ENCODE results near the gene PTPRD. TPM values are rescaled to one million over a fixed set of nuclear protein-coding genes. Genes with fewer than 3 reads are reported as not detected.

The PTPRD gene
- total RNA-seq, 1 experiment from 2014 or later, result 1.8 TPM

- Mint-ChIP-seq H3K4me1 (ENCODE audit: low read depth, unreplicated experiment) (no peaks in the 10 kb centered on the region), H3K27ac (ENCODE audit: unreplicated experiment) (no peak overlapping the region), H3K36me3 (ENCODE audit: insufficient read depth, unreplicated experiment) (no peaks in the 10 kb centered on the region), H3K4me3 (ENCODE audit: low read depth, unreplicated experiment) (no peak overlapping the region), H3K9me3 (ENCODE audit: low read depth, unreplicated experiment) (no peaks in the 10 kb centered on the region), H3K27me3 (ENCODE audit: unreplicated experiment) (no peaks in the 10 kb centered on the region)
- intact Hi-C loops (cut with micrococcal nuclease; ENCODE audit: unreplicated experiment), result no loop called here
- no peak for DNase-seq
- BruUV-seq (replicated peaks), result no TSS peak
- no peak for TF ChIP-seq CTCF (IDR thresholded peaks at IDR 0.05; ENCODE audit: unreplicated experiment)
- CTCF ChIA-PET, result no interaction called here
Observed at GRCh38 chr9:9229269-9229668, 1383.5 kb downstream of the PTPRD start.

- Mint-ChIP-seq H3K27me3 (ENCODE audit: unreplicated experiment) (no peaks in the 10 kb centered on the region), H3K4me3 (ENCODE audit: low read depth, unreplicated experiment) (no peak overlapping the region), H3K4me1 (ENCODE audit: low read depth, unreplicated experiment) (no peaks in the 10 kb centered on the region), H3K9me3 (ENCODE audit: low read depth, unreplicated experiment) (no peaks in the 10 kb centered on the region), H3K27ac (ENCODE audit: unreplicated experiment) (no peak overlapping the region), H3K36me3 (ENCODE audit: insufficient read depth, unreplicated experiment) (no peaks in the 10 kb centered on the region)
- BruUV-seq (replicated peaks), result no TSS peak
- DNase-seq, result no peak
- CTCF ChIA-PET, result interaction anchor here (0.5 kb wide), 1 partner anchor 87 kb away, joined by 3 read pairs; no protein-coding TSS in a partner anchor
- no peak for TF ChIP-seq CTCF (IDR thresholded peaks at IDR 0.05; ENCODE audit: unreplicated experiment)
- intact Hi-C loops (cut with micrococcal nuclease; ENCODE audit: unreplicated experiment), result no loop called here
Observed at GRCh38 chr9:9223175-9223574, 1389.6 kb downstream of the PTPRD start.

- Mint-ChIP-seq H3K9me3 (ENCODE audit: low read depth, unreplicated experiment) (no peaks in the 10 kb centered on the region), H3K4me1 (ENCODE audit: low read depth, unreplicated experiment) (no peaks in the 10 kb centered on the region), H3K27me3 (ENCODE audit: unreplicated experiment) (no peaks in the 10 kb centered on the region), H3K27ac (ENCODE audit: unreplicated experiment) (no peak overlapping the region), H3K36me3 (ENCODE audit: insufficient read depth, unreplicated experiment) (no peaks in the 10 kb centered on the region), H3K4me3 (ENCODE audit: low read depth, unreplicated experiment) (no peak overlapping the region)
- intact Hi-C loops (cut with micrococcal nuclease; ENCODE audit: unreplicated experiment), result no loop called here
- BruUV-seq (replicated peaks), result no TSS peak
- TF ChIP-seq CTCF (IDR thresholded peaks at IDR 0.05; ENCODE audit: unreplicated experiment), result no peak
- CTCF ChIA-PET, result interaction anchor here (0.5 kb wide), 1 partner anchor 87 kb away, joined by 3 read pairs; no protein-coding TSS in a partner anchor
- no peak for DNase-seq
Observed at GRCh38 chr9:9222730-9223129, 1390.1 kb downstream of the PTPRD start.

GRCh38 chr9:9216934-9217333, 1395.9 kb downstream of the PTPRD start:
- no TSS peak for BruUV-seq (replicated peaks)
- no peak overlapping the region for H3K4me3 Mint-ChIP-seq (ENCODE audit: low read depth, unreplicated experiment)
- CTCF ChIA-PET, result no interaction called here

More at GRCh38 chr9:9216934-9217333, 1395.9 kb downstream of the PTPRD start:
- no peaks in the 10 kb centered on the region for H3K27me3 Mint-ChIP-seq (ENCODE audit: unreplicated experiment)
- H3K4me1 Mint-ChIP-seq (ENCODE audit: low read depth, unreplicated experiment), result no peaks in the 10 kb centered on the region
- no peak overlapping the region for H3K27ac Mint-ChIP-seq (ENCODE audit: unreplicated experiment)
- TF ChIP-seq CTCF (IDR thresholded peaks at IDR 0.05; ENCODE audit: unreplicated experiment), result no peak
- H3K36me3 Mint-ChIP-seq (ENCODE audit: insufficient read depth, unreplicated experiment), result no peaks in the 10 kb centered on the region
- intact Hi-C loops (cut with micrococcal nuclease; ENCODE audit: unreplicated experiment), result no loop called here
- no peak for DNase-seq
- H3K9me3 Mint-ChIP-seq (ENCODE audit: low read depth, unreplicated experiment), result no peaks in the 10 kb centered on the region

Data from Calu3 (cell line).